K562 (cell line): Measurements from ENCODE around the gene LBH. TPM values are rescaled to one million over a fixed set of nuclear protein-coding genes. Genes with fewer than 3 reads are reported as not detected.

ENCODE experiments used
- BCLAF1 ChIP-seq, 2 experiments: fragments of 450-650 bp in 1 of 2; IDR thresholded peaks; 2 replicates each; pipeline ENCODE4 v1.6.1; 2011 to 2017; ENCODE audit warnings: low read depth in 2 of 2, antibody characterized with exemption in 1 of 2, borderline replicate concordance in 1 of 2, low read length in 1 of 2, mild to moderate bottlenecking in 1 of 2, mixed read lengths in 1 of 2; ENCODE audit not compliant: control insufficient read depth in 1 of 2
- BDP1 ChIP-seq: IDR thresholded peaks from 3 replicates; pipeline ENCODE4 v1.6.1; 2011; ENCODE audit not compliant: insufficient read length, insufficient read depth
- CEBPB ChIP-seq: fragments of 450-650 bp; IDR thresholded peaks from 2 replicates; pipeline ENCODE4 v1.6.1; 2016; ENCODE audit warnings: missing genetic modification characterization, missing compliant biosample characterization
- KAT7 ChIP-seq: sonication (generic); formaldehyde crosslinking; IDR thresholded peaks from 2 replicates; pipeline ENCODE4 v1.8.0; 2022; ENCODE audit warnings: missing genetic modification reagents, mild to moderate bottlenecking, borderline replicate concordance
- LCOR ChIP-seq: sonication (generic); formaldehyde crosslinking; IDR thresholded peaks from 2 replicates; pipeline ENCODE4 v1.8.0; 2022; ENCODE audit warnings: mild to moderate bottlenecking, missing genetic modification reagents
- LEF1 ChIP-seq: fragments of 450-650 bp; IDR thresholded peaks from 2 replicates; pipeline ENCODE4 v1.6.1; 2016; ENCODE audit warnings: mild to moderate bottlenecking
- MCM5 ChIP-seq: fragments of 450-650 bp; IDR thresholded peaks from 2 replicates; pipeline ENCODE4 v1.6.1; 2016; ENCODE audit warnings: low read depth
- MXD1 ChIP-seq: fragments of 250-450 bp; sonication (Bioruptor Pico); IDR thresholded peaks from 2 replicates; pipeline ENCODE4 v1.8.0; 2021; ENCODE audit warnings: borderline replicate concordance, mild to moderate bottlenecking, moderate library complexity; ENCODE audit not compliant: poor library complexity, severe bottlenecking
- NCOA2 ChIP-seq, 2 experiments: fragments of 450-650 bp; IDR thresholded peaks; 2 replicates each; pipeline ENCODE4 v1.6.1; 2018; ENCODE audit warnings: mild to moderate bottlenecking in 2 of 2, moderate library complexity in 1 of 2; ENCODE audit not compliant: partially characterized antibody in 2 of 2
- NR1H2 ChIP-seq: sonication (generic); formaldehyde crosslinking; IDR thresholded peaks from 2 replicates; pipeline ENCODE4 v1.4.0; 2020; ENCODE audit warnings: mild to moderate bottlenecking, missing genetic modification reagents
- NR2C2 ChIP-seq, 2 experiments: fragments of 200-800 bp in 1 of 2; sonication (Bioruptor generic) in 1 of 2; sonication (generic) in 1 of 2; formaldehyde crosslinking in 1 of 2; IDR thresholded peaks; 2 replicates each; pipeline versions ENCODE4 v1.6.1 to v1.8.0; 2016 to 2022; ENCODE audit warnings: mild to moderate bottlenecking in 1 of 2, missing compliant biosample characterization in 1 of 2, missing genetic modification characterization in 1 of 2, missing genetic modification reagents in 1 of 2
- PKNOX1 ChIP-seq: fragments of 450-650 bp; IDR thresholded peaks from 2 replicates; pipeline ENCODE4 v1.6.1; 2016
- SMAD3 ChIP-seq: fragments of 450-650 bp; formaldehyde crosslinking; conservative IDR thresholded peaks from 2 replicates; pipeline ENCODE4 v1.4.0; 2020; ENCODE audit warnings: mild to moderate bottlenecking
- TCFL5 ChIP-seq: fragments of 250-450 bp; sonication (Bioruptor Pico); conservative IDR thresholded peaks from 2 replicates; pipeline ENCODE4 v1.6.1; 2021; ENCODE audit warnings: mild to moderate bottlenecking, moderate library complexity, matching md5 sums
- ZNF165 ChIP-seq: fragments of 250-450 bp; sonication (Bioruptor Pico); IDR thresholded peaks from 2 replicates; pipeline ENCODE4 v1.4.0; 2020; ENCODE audit warnings: borderline replicate concordance
- ZNF449 ChIP-seq: fragments of 250-450 bp; sonication (Bioruptor Pico); IDR thresholded peaks from 2 replicates; pipeline ENCODE4 v1.8.0; 2022; ENCODE audit warnings: moderate library complexity, mild to moderate bottlenecking, inconsistent platforms
- ZNF655 ChIP-seq: fragments of 250-450 bp; sonication (Bioruptor Pico); IDR thresholded peaks from 2 replicates; pipeline ENCODE4 v1.5.0; 2021
- polyA plus RNA-seq, 8 experiments: library from polyadenylated mRNA; depleted of rRNA in 4 of 8; stranded (reverse) in 5 of 8; unstranded in 3 of 8; fragments of >200 nt; fragmentation: Nextera tagmentation in 2 of 8; fragmentation: Illumina TruSeq in 1 of 8; extraction: Ambion mirVana in 2 of 8; extraction: Trizol in 1 of 8; gene quantifications; 2 replicates each; pipeline versions ENCODE4 v1.2.1 to v1.2.3, GENCODE V29; 2011 to 2014; ENCODE audit warnings: inconsistent platforms in 1 of 8, missing spikeins in 1 of 8
- total RNA-seq, 7 experiments: library from RNA; depleted of rRNA in 6 of 7; stranded (reverse); fragments of >200 nt in 6 of 7; fragmentation: Illumina TruSeq in 2 of 7; extraction: Trizol in 2 of 7; gene quantifications; 2 replicates each; pipeline versions ENCODE4 v1.2.1 to v1.2.3, GENCODE V29; 2011 to 2021; ENCODE audit warnings: low replicate concordance in 1 of 7

LBH gene
- total and polyA plus RNA-seq, 9 of the 15 experiments (the other 6 are each of a cell fraction or from before 2014, with no cell fraction given), result 3.1 to 13.4 (median 7.4) TPM

- TF ChIP-seq NR1H2 (CRISPR knock-in tag) (no peak), CEBPB (tag) (peak; percentile 68), PKNOX1 (peak; percentile 89), BDP1 (no peak), SMAD3 (CRISPR knock-in tag) (no peak; the same call in 1 of the 2 replicates), MCM5 (no peak), NCOA2 (IDR thresholded peaks at IDR 0.05; ENCODE audit: partially characterized antibody in 2 of 2) (peak; percentile 77 to 78), ZNF165 (CRISPR knock-in tag) (peak; percentile 47; the same call in 1 of the 2 replicates), ZNF449 (CRISPR knock-in tag) (peak; percentile 88), NR2C2 (CRISPR knock-in tag; IDR thresholded peaks at IDR 0.05) (peak; percentile 86), NR2C2 (tag; IDR thresholded peaks at IDR 0.05) (peak; percentile 97), ZNF655 (CRISPR knock-in tag) (no peak), MXD1 (CRISPR knock-in tag) (no peak), LCOR (CRISPR knock-in tag) (peak; percentile 87), TCFL5 (CRISPR knock-in tag) (peak; percentile 10; the same call in 1 of the 2 replicates), BCLAF1 (IDR thresholded peaks at IDR 0.05; ENCODE audit: borderline replicate concordance in 1 of 2, control insufficient read depth in 1 of 2, low read depth in 2 of 2, low read length in 1 of 2) (no peak), KAT7 (CRISPR knock-in tag) (no peak; the same call in 1 of the 2 replicates), LEF1 (peak; percentile 98)
These were observed 21.7 kb downstream of the LBH start (continued) for GRCh38 chr2:30252723-30253701.
